Spinal cord (tissue), 10 donors: ENCODE measurements around the gene ARHGAP23. TPM values are rescaled to one million over a fixed set of nuclear protein-coding genes. Genes with fewer than 3 reads are reported as not detected.

Experiments
- DNase-seq, 6 donors: peaks; one replicate each; pipeline versions ENCODE4 v3.0.0 to v3.0.0-alpha.2; 2013 to 2015; ENCODE audit warnings: low spot score in 6 of 6, low read depth in 4 of 6
- H3K27ac ChIP-seq: one replicate; pipeline ENCODE4 v1.5.1; 2013; ENCODE audit warnings: low read depth, low read length, control low read depth
- H3K27me3 ChIP-seq: one replicate; pipeline ENCODE4 v1.6.1; 2013; ENCODE audit warnings: low read length; ENCODE audit not compliant: control insufficient read depth, insufficient read depth
- H3K36me3 ChIP-seq: one replicate; pipeline ENCODE4 v1.6.1; 2013; ENCODE audit warnings: low read length; ENCODE audit not compliant: control insufficient read depth, insufficient read depth
- H3K4me1 ChIP-seq: one replicate; pipeline ENCODE4 v1.6.1; 2013; ENCODE audit warnings: low read length; ENCODE audit not compliant: control insufficient read depth, insufficient read depth
- H3K4me3 ChIP-seq: one replicate; pipeline ENCODE4 v1.5.1; 2013; ENCODE audit warnings: low read depth, low read length, control low read depth
- H3K9me3 ChIP-seq: one replicate; pipeline ENCODE4 v1.6.1; 2013; ENCODE audit warnings: low read length; ENCODE audit not compliant: control insufficient read depth, insufficient read depth
- WGBS: methylation state at CpG from one replicate; pipeline ENCODE4 v1.1.5; 2013; ENCODE audit warnings: missing lambda C conversion rate; ENCODE audit not compliant: insufficient coverage; 5-methylcytosine and 5-hydroxymethylcytosine counted together
- polyA plus RNA-seq, 2 donors: library from polyadenylated mRNA; unstranded; fragments of 120-200 nt; gene quantifications; one replicate each; pipeline ENCODE4 v1.2.1, GENCODE V29; 2013; ENCODE audit not compliant: insufficient read length in 2 of 2
- total RNA-seq, 2 donors: library from RNA; depleted of rRNA in 1 of 2; stranded (reverse); fragments of 120-200 nt in 1 of 2; fragments of >200 nt in 1 of 2; gene quantifications; one replicate each; pipeline versions ENCODE4 v1.2.3 to v1.2.4, GENCODE V29; 2013 to 2014
- donor health status: healthy.

The ARHGAP23 gene
- total and polyA plus RNA-seq, 4 donors = 49.0 to 88.0 (median 60.8) TPM

DNA sequence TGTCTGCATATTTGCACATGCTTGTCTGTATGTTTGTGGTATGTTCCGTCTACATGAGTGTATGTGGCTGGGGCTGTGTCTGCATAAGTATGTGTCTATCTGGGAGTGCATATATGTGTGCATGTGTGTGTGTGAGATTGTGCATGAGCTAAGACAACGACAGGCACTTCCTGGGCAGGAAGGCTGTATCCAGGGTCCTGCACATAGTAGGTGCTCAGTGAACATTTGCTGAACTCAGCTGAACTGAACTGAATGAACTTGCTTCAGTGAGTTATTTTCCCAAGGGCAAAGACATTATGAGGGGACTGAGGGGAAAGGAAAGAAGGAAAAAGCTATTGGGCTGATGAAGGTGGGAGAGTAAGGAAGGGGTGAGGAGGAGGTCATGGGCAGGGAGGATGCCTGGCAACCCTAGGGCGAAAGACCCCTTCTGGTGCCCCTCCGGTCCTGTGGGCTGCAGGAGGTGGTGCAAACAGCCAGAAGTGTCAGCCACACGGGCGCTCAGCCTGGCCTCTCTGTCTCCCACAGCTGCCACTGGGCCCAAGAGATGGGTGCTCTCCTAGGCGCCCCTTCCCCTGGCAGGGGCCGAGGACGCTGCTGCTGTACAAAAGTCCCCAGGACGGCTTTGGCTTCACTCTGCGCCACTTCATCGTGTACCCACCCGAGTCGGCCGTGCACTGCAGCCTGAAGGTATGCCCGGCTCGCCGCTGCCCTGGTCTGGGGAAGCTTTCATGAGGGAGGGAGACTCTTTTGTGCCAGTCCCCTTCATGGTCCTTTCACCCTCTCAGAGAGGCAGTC lies 29.5 kb downstream of the ARHGAP23 start:
- no peak for DNase-seq
- no peaks in the 10 kb centered on the region for H3K9me3 ChIP-seq
- no peak overlapping the region for H3K4me3 ChIP-seq
- peaks cover 53% of the 10 kb centered on the region for H3K4me1 ChIP-seq
- 88% methylated on average over 10 of the region's 18 CpGs for WGBS
- H3K27ac ChIP-seq = no peak overlapping the region
- H3K36me3 ChIP-seq = peaks cover 45% of the 10 kb centered on the region
- H3K27me3 ChIP-seq = peaks cover 5% of the 10 kb centered on the region

DNA sequence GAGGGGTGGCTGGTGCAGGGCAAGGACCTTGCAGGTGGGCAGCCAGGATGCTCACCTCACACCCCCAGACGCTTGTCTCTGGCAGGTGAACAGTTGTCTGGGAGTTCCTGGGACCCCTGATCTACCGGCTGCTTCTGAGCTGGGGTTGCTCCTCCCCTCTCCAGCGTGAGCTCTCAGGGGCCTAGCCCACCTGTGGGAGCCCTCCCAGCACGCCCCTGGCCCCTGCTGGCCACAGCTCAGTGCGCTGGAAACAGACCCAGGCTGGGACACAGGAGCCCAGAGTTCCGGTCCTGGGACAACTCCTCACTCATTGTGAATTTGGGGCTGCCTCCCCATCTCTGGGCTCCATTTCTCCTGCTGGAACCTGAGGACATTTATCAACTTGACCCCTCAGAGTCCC lies 30.3 kb downstream of the ARHGAP23 start:
- 75% methylated on average over 6 of the region's 6 CpGs for WGBS
- no peak overlapping the region for H3K27ac ChIP-seq
- H3K36me3 ChIP-seq = peaks cover 52% of the 10 kb centered on the region
- no peaks in the 10 kb centered on the region for H3K27me3 ChIP-seq
- no peaks in the 10 kb centered on the region for H3K9me3 ChIP-seq
- DNase-seq = no peak
- no peak overlapping the region for H3K4me3 ChIP-seq
- peaks cover 51% of the 10 kb centered on the region for H3K4me1 ChIP-seq

DNA sequence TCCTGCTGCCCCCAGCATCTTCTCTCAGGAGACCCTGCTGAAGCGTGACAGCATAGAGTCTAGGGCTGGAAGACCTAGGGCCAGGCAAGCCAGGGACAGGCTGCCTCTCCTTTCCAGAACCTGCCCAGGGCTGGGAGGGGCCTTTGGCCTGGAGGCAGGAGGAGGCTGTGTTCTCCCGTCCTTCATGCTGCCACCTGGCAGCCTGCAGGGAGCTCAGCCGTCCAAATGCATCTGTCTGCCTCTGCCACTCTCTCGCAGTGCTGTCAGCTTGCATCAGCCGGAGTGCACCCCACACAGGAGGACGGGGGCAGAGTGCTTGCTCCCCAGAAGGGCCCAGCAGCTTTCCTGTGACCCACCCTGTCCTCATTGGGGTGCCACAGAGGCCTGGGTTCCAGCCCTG lies 31.3 kb downstream of the ARHGAP23 start:
- 50% methylated on average over 6 of the region's 6 CpGs for WGBS
- Histone ChIP-seq H3K9me3 (no peaks in the 10 kb centered on the region), H3K4me1 (peaks cover 56% of the 10 kb centered on the region), H3K27me3 (no peaks in the 10 kb centered on the region), H3K36me3 (peaks cover 63% of the 10 kb centered on the region), H3K4me3 (no peak overlapping the region), H3K27ac (no peak overlapping the region)
- DNase-seq = no peak

DNA sequence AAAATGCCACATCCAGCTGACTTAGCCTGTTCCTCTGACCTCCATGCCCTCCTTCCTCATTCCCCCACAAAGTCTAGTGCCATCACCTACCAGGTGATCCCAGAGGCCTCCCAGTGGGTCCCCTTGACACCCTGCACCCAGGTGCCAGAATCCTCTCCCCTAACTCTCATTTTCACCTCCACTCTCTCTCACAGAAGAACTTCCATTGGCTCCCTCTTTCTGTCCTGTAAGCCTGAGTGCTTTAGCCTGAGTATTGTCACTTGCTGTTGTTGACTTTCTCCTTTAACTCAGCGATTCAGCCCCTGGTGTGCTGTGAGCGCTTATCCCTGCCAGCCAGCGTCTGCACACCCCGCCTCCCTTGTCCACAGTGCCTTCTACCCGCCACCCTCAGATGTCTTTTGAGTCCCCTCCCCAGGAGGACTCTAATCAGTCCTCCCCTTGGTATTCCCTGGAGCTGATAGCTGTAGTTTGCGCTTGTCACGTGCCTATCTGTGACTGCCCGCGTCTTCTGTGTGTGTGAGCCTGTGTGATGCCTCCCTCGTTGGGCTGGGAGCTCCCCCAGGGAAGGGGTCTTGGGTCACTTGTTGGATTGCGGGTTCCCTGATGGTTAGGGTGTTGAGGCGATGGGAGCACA lies 31.9 kb downstream of the ARHGAP23 start:
- Histone ChIP-seq H3K9me3 (no peaks in the 10 kb centered on the region), H3K27ac (no peak overlapping the region), H3K27me3 (no peaks in the 10 kb centered on the region), H3K4me1 (peaks cover 56% of the 10 kb centered on the region), H3K36me3 (peaks cover 63% of the 10 kb centered on the region), H3K4me3 (no peak overlapping the region)
- WGBS = 50% methylated on average over 9 of the region's 12 CpGs
- DNase-seq = no peak

DNA sequence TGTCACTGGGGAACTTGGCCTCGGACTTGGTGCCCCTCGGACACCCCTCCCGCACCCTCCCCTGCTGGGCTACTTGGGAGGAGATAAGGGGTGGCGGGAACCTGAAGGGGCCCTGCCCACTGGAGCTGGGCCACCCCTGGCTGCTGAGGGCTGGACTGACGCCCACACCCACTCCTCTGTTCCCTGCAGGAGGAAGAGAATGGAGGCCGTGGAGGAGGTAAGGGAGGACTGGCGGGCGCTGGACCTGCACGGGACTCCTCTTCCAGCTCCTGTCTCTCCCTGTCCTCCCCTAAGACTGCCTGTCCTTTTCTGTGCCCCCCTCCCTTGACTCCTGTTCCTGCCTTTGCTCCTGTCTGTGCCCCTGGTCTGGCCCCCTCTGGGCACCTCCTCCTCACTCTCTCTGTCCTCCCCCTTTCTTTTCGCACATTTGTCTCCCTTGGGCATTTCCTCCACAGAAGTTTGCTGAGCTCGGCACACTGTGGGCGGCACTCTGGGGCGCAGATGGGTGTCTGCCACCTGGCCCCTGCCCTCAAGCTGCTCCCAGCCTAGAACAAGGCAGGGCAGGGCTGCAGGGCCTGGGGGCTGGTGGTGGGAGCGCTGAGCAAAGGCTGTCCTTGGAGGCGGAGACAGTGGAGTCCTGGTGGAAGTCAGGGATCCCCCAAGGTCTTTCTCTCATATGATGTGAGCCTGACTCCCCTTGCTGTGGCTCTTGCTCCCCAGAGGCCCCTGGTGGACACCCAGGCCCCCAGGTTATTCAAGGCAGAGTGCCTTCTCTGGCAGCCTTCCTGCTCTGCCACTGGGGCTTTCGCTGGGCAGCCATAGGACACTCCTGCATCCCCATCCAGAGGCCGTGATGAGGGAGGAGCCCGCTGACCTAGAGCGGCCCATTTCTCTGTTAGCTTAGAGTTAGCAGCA lies 32.7 kb downstream of the ARHGAP23 start:
- no peak overlapping the region for H3K4me3 ChIP-seq
- H3K9me3 ChIP-seq = no peaks in the 10 kb centered on the region
- H3K27me3 ChIP-seq = no peaks in the 10 kb centered on the region
- H3K27ac ChIP-seq = no peak overlapping the region
- WGBS = 87% methylated on average over 8 of the region's 19 CpGs
- DNase-seq = no peak
- H3K4me1 ChIP-seq = peaks cover 56% of the 10 kb centered on the region
- peaks cover 69% of the 10 kb centered on the region for H3K36me3 ChIP-seq

DNA sequence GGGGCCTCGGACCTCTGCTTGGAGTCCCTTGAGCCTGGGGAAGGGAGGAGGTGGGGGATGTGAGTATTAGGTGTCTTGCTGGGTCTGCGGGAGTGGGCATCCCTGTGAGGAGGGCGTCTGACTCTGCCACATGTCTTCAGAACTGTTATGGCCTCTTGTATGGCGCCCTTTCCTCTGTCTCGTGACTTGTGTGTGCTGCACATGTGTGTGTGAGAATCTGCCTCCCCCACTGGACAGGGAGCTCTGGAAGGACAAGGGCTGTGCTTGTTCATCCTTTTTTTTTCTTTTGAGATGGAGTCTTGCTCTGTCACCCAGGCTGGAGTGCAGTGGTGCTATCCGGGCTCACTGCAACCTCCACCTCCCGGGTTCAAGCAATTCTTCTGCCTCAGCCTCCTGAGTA lies 33.4 kb downstream of the ARHGAP23 start:
- no peak for DNase-seq
- Histone ChIP-seq H3K27ac (no peak overlapping the region), H3K36me3 (peaks cover 77% of the 10 kb centered on the region), H3K27me3 (no peaks in the 10 kb centered on the region), H3K9me3 (no peaks in the 10 kb centered on the region), H3K4me3 (no peak overlapping the region), H3K4me1 (peaks cover 61% of the 10 kb centered on the region)
- 79% methylated on average over 3 of the region's 7 CpGs for WGBS

DNA sequence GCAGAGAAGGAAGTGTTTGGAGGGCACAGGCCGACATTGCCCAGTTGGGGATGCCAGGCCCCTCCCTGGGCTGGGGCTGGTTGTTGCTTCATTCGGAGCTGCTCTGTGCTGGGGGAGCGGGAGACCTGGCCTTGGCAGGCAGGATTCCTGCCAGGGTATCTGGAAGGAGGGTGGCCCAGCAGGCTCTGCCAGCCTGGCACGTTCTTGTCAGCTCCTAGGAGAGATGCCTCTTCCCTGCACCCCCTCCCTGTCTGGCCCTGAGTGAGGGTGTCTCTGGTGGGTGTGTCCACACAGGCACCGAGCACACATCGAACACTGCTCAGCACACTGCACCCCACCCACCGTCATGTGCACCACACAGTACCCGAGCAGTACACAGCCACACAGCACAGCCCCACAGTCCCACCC lies 35.2 kb downstream of the ARHGAP23 start:
- Histone ChIP-seq H3K4me1 (peaks cover 71% of the 10 kb centered on the region), H3K4me3 (no peak overlapping the region), H3K27me3 (no peaks in the 10 kb centered on the region), H3K27ac (peak overlapping the region; percentile 95), H3K36me3 (peaks cover 86% of the 10 kb centered on the region), H3K9me3 (no peaks in the 10 kb centered on the region)
- 61% methylated on average over 8 of the region's 8 CpGs for WGBS
- no peak for DNase-seq

DNA sequence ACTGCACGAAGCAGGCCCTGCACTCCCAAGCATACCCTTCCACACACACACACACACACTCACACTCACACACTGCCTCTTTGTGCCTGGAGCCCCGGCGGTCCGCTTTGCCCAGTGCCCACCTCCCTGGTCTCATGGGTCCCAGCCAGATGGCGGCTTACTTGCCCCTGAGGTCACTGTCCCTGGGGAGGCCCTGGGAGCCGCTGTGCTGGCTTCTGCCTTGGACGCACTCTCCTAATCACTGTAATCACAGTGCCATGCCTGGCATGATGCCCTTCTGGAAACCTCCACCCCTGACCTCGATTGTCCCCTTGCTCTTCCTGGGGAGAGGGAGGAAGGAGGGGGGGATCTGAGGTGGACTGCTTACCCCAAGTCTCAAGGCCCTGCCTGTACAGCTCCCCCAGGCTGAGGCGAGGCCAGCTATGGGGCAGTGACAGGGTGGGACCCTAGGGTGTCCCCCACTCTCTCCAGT lies 36.0 kb downstream of the ARHGAP23 start:
- peaks cover 71% of the 10 kb centered on the region for H3K4me1 ChIP-seq
- H3K36me3 ChIP-seq = peaks cover 87% of the 10 kb centered on the region
- no peaks in the 10 kb centered on the region for H3K9me3 ChIP-seq
- peak overlapping the region; percentile 40 for H3K4me3 ChIP-seq
- peak in 1 of 6 donors; percentile 67 for DNase-seq
- peak overlapping the region; percentile 95 for H3K27ac ChIP-seq
- H3K27me3 ChIP-seq = no peaks in the 10 kb centered on the region
- 20% methylated on average over 6 of the region's 9 CpGs for WGBS

DNA sequence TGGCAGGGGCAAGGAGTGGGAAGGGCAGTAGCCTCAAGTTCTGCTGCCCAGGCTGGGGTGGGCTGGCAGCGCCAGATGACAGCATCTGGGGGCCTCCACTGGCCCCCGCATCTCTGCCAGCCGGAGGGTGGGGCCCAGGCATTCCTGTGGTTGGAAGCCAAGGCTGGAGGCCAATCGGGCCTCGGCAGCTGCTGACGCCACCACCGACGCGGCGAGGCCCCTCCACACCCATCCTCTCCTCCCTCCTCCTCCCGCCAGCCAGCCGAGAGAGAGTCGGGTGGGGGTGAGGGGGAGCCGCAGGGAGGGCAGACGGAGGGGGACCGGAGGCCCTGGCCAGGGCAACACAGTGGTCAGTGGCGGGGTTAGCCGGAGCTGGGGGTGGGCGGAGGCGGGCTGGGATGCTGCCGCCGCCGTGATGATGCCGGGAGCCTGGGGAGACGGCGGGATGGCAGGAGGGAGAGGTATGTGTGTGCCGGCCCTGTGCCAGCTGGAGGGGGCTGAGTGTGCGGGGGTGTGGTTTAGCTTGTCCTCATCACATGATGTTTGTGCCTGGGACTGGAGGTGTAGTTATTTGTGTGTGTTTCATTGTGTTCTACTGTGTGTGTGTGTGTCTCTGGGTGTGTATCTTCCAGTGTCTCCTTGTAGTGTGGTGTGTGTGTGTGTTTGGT lies 36.6 kb downstream of the ARHGAP23 start:
- Histone ChIP-seq H3K9me3 (no peaks in the 10 kb centered on the region), H3K4me3 (peak overlapping the region; percentile 40), H3K4me1 (peaks cover 65% of the 10 kb centered on the region), H3K27me3 (no peaks in the 10 kb centered on the region), H3K36me3 (peaks cover 87% of the 10 kb centered on the region), H3K27ac (peak overlapping the region; percentile 95)
- DNase-seq = peak in 5 of 6 donors; percentile 63 to 96 (median 79)
- WGBS = 12% methylated on average over 17 of the region's 28 CpGs
